Kidney epithelial cell (primary cell): ENCODE results near the gene IGSF21. TPM values are rescaled to one million over a fixed set of nuclear protein-coding genes. Genes with fewer than 3 reads are reported as not detected.

ENCODE experiments used
- DNase-seq: peaks from one replicate; pipeline ENCODE4 v3.0.0-alpha.2; 2010; ENCODE audit warnings: low read depth
- H3K27me3 ChIP-seq: 2 replicates; pipeline ENCODE4 v1.6.0; 2011; ENCODE audit warnings: low read length; ENCODE audit not compliant: control insufficient read depth, insufficient read depth
- H3K36me3 ChIP-seq: 2 replicates; pipeline ENCODE4 v1.5.1; 2011; ENCODE audit warnings: low read length; ENCODE audit not compliant: control insufficient read depth, insufficient read depth
- H3K4me3 ChIP-seq: 2 replicates; pipeline ENCODE4 v1.5.1; 2011; ENCODE audit warnings: low read depth, mild to moderate bottlenecking, control low read depth, low read length
- total RNA-seq: library from RNA; depleted of rRNA; stranded (reverse); fragments of >200 nt; gene quantifications from 2 replicates; pipeline ENCODE4 v1.2.3, GENCODE V29; 2015
- TF ChIP-seq, protein P1 (sequence below): IDR thresholded peaks from 2 replicates; pipeline ENCODE4 v1.5.1; 2011; ENCODE audit warnings: mild to moderate bottlenecking, moderate library complexity, low read length, control low read depth, inconsistent platforms; ENCODE audit not compliant: insufficient read depth, poor library complexity, severe bottlenecking

IGSF21 gene
- total RNA-seq, 1 donor from 2014 or later, result not detected

DNA sequence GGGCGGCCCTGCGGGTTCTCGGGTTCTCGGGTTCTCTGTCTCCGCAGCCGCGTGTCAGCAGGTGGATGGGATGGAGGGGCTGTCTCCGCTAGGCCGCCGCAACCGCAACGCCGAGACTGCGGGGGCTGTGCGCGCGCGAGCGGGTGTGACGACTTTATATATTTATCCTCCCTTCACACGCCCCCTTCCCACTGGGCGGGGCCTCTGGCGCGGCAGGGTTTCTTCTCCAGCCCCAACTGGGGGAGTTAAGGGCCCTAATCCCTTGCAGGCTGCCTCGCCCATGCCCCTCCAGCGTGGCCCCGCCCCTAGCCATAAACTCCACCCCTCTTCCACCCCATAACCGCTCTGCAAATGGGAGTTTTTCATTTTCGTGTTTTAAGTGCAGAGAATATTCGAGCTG, 3.4 kb downstream of the IGSF21 start:
- DNase-seq, result no peak
- Histone ChIP-seq H3K4me3 (no peak overlapping the region), H3K27me3 (peaks cover 69% of the 10 kb centered on the region), H3K36me3 (no peaks in the 10 kb centered on the region)
- TF ChIP-seq, protein P1, sequence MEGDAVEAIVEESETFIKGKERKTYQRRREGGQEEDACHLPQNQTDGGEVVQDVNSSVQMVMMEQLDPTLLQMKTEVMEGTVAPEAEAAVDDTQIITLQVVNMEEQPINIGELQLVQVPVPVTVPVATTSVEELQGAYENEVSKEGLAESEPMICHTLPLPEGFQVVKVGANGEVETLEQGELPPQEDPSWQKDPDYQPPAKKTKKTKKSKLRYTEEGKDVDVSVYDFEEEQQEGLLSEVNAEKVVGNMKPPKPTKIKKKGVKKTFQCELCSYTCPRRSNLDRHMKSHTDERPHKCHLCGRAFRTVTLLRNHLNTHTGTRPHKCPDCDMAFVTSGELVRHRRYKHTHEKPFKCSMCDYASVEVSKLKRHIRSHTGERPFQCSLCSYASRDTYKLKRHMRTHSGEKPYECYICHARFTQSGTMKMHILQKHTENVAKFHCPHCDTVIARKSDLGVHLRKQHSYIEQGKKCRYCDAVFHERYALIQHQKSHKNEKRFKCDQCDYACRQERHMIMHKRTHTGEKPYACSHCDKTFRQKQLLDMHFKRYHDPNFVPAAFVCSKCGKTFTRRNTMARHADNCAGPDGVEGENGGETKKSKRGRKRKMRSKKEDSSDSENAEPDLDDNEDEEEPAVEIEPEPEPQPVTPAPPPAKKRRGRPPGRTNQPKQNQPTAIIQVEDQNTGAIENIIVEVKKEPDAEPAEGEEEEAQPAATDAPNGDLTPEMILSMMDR, result no peak

DNA sequence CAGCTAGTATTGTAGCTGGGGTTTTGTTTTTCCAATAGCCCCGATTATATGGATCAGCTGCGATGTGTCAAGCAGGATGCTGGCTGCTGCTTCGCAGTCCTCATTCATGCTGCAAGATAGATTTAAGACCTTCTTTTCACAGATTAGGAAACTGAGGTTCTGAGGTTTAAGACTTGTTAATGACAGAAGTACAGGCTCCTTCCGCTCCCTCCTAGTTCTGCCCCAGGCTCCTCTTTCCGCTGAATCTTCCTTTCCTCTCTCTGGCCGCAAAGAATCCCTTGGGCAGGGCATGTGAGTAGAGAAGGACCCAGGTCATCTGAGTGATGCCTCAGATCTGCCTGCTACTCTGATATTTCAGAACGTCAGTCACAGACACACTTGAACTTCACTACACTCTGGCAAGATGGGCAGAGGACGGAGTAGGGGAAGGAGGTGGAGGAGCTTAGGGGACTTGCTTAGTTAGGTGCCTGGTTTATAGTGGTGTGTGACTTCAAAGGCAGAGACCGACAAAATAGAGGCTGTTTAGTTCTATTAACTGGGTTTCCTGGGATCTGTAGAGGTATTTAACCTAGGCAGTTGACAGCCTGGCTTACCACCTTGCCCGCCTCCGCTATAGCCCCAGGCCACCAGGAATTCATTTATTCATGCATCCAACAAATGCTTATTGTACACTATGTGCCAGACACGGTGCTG, 4.2 kb downstream of the IGSF21 start:
- H3K27me3 ChIP-seq, result peaks cover 63% of the 10 kb centered on the region
- H3K4me3 ChIP-seq, result no peak overlapping the region
- TF ChIP-seq, protein P1, result no peak
- no peak for DNase-seq
- H3K36me3 ChIP-seq, result no peaks in the 10 kb centered on the region

DNA sequence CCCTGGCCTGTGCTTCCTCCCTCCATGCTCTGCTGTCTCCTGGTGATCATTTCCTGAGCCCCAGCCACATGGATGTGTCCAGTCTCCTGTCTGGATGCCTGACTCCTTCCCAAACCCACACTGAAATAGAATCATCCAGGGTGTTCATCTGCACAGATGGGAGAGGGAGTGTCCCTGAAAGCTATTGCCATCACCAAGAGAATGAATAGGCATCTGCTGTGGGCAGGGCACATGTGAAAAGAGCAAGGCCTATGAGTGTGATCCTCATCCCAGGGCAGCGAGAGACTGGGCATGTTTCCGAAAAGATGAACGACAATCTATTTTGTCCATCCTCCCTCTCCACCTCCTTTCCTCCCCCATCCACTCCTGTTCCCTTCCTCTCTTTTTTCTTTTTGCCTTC, 5.0 kb downstream of the IGSF21 start:
- TF ChIP-seq, protein P1, result no peak
- H3K27me3 ChIP-seq, result peaks cover 55% of the 10 kb centered on the region
- no peaks in the 10 kb centered on the region for H3K36me3 ChIP-seq
- no peak for DNase-seq
- H3K4me3 ChIP-seq, result no peak overlapping the region

DNA sequence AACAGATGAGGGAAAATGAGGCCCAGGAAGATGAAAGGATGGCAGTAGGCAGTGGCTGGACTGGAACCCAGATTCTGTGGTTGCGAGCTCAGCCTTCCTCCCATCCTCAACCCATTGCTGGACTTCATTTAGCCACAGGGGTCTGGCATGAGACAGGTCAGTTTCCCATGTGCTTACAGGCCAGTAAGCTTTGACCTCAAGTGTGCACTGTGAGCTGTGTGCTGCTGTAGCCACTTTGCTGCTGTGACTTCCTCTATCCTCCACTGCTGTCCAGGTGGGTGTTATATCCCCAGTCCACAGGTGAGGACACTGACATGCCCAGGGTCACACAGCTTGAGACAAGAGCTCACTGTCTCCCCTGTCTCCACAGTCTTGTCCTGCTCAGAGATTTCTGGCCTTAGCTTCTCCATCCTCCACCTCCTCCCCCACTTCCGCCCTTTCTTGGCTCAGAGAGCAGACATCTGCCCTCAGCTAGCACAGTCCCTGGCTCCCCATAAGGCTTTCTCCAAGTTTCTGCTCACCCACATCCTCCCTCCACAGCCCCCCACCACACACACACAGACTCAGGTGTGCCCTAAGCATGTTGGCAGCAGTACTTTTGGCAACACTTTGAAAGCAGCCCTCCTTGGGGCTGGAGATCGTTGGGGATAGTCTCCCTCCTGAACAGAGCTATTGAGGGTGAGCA, 7.3 kb downstream of the IGSF21 start:
- TF ChIP-seq, protein P1, result no peak
- H3K36me3 ChIP-seq, result no peaks in the 10 kb centered on the region
- no peak for DNase-seq
- no peak overlapping the region for H3K4me3 ChIP-seq
- H3K27me3 ChIP-seq, result peaks cover 36% of the 10 kb centered on the region

DNA sequence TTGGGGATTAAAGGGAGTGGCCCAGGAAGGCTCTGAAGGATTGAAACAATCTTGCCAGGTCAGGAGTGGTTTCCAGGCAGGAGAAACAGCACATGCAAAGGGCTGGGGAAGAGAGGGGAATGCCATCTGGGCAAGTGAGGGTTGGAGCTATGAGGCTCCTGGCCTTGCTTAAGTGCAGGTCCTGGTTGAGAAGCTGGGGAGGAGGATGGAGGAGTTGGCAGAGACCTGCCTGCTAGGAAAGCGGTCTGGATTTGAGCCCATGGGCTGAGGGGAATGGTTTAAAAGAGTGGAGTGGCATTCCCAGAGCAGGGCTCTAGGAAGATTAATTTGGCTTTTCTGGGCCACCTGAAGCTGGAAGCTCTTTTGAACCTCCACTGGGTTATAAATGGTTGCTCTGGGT, 9.2 kb downstream of the IGSF21 start:
- no peak overlapping the region for H3K4me3 ChIP-seq
- TF ChIP-seq, protein P1, result no peak
- no peak for DNase-seq
- peaks cover 17% of the 10 kb centered on the region for H3K27me3 ChIP-seq
- H3K36me3 ChIP-seq, result no peaks in the 10 kb centered on the region

DNA sequence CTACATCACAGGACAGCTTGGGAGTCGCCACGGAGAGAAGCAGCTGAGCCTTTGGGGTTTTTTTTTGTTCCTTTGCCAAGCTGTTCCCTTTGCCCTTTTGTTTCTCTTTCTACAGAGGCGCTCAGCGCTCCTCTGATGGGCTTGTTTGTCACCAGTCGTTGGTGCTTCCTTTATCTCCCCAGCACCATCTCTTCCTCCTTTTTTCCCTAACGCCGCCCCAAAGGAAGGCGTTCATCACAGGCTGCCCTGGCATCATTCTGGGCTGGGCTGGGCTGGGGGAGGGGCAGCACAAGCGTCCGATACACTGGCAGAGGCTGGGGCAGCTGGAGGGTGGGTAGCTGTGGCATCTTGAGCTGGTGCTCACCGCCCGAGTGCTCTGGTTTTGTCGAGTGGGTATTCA, 10.5 kb downstream of the IGSF21 start:
- DNase-seq, result no peak
- Histone ChIP-seq H3K27me3 (peaks cover 5% of the 10 kb centered on the region), H3K36me3 (no peaks in the 10 kb centered on the region), H3K4me3 (no peak overlapping the region)
- TF ChIP-seq, protein P1, result no peak
